Urothelium cell line (cell line): ENCODE data around the gene SIRT5.

Source experiments
- DNase-seq: peaks from one replicate; pipeline ENCODE4 v3.0.0; 2011; ENCODE audit warnings: low spot score, mixed read lengths
- FAIRE-seq: peaks from 2 replicates; lab custom pipeline; 2011; peaks lifted over from hg19 to GRCh38; lab: Jason Lieb, UNC

Gene SIRT5

DNA sequence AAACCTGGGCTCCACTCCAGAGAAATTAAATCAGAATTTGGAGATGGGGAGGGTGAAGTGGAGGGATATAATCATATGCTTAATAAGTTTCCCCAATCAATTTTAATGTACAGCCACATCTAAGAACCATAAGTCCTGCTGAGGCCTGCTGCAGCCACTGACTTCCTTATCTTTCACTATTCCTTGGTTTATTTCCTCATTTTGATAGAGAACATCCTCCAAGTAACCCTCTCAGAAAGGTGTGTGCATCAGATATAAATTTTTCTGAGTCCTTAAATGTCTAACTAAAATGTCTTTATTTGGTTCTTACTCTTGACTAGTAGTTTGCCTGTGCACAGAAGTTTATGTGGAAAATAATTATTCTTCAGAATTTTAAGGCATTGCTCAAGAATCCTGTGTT lies 23.7 kb upstream of the SIRT5 start:
- DNase-seq = no peak
- FAIRE-seq = no peak

DNA sequence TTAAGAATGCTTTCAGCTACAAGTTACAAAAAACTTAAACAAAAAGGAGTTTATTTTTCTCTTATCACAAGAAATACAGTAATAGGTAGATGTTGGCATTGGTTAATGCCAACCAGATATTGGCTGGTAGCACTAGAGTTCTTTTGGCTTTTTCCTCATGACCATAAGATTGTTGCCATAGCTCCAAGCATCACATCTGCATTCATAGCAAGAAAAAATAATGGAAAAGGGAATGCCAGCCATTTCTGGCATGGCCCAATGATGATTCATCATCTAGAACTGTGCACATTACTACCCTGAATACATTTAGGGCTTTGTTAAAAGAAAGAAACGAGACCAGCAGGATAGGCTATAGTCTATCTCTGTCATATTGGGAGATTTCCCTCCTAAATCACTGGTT lies 20.8 kb upstream of the SIRT5 start:
- no peak for FAIRE-seq

DNA sequence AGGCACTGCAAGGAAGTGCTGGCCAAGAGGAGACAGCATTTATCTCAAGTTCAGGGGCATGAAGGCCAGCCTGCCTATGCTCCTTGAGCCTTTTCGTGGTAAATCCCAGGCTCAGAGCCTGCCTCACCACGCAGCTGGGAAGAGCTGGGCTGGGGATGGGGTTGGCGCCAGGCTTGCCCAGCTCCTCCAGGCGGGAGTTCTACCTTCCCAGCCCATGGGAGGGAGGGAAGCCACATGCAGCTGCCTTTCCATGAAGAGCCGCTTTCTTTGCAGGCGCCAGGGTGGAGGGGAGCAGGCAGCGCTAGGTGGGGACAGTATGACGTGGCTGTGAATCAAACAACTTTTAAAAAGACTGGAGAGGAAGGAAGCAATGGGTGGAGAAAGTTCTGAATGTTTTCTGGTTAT lies 19.5 kb upstream of the SIRT5 start:
- DNase-seq (peak; percentile 11), FAIRE-seq (no peak)

More for the DNA sequence above, 20.8 kb upstream of the SIRT5 start:
- no peak for DNase-seq

DNA sequence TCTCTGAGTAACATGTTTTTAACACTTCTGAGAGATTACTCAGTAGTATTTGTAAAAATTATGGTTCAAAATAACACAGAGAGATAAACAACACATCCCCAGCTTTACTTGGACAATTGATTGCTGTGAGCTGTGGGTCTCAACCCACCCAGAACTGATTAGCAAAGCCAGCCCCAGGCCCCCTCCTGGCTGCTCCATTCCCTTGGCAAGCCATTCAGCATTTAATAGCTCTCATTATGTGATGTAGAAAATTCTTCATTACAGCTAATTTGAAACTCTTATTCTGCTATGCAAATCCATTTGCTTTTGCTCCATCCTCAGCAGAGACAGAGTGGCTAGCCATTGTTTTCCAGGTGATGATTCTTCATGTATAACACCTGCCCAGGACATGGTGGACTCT lies 16.6 kb upstream of the SIRT5 start:
- FAIRE-seq (no peak), DNase-seq (no peak)

DNA sequence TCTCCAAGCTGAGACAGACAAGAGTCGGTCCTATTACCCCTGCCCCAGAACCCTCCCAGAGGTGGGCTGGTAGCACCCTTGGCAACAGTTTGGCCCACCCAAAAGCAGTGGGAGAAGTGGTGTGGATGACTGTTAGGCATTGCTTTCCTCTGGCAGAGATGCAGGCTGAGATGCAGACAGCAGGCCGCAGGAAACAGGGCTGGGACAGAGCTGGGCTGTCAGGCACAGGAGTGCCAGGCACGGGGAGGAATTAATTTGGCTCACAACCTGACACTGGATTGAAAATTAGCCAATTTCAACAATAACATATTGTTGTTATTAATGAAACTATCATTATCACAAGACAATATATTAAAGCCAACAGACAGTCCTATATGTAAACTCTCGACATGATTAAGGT lies 15.7 kb upstream of the SIRT5 start:
- DNase-seq (no peak), FAIRE-seq (no peak)

DNA sequence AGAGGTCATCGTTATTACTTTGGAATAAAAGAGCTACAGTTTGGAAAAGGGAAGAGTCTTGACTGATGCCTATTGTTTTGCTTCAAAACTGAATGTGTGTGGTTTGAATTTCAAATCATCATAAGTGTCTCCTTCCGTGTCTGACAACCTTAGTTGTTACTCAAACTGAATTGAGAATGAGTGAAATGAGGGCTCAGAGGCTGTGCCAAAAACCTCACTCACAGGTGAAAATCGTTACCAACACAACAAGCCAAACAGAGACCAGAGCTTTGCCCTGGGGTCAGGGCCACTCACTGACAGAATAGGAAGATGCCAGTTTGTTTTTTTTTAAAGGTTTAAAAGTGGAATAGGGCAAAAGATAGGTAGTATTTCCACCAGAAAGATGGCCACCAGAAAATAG lies 15.2 kb upstream of the SIRT5 start:
- FAIRE-seq (no peak), DNase-seq (no peak)

DNA sequence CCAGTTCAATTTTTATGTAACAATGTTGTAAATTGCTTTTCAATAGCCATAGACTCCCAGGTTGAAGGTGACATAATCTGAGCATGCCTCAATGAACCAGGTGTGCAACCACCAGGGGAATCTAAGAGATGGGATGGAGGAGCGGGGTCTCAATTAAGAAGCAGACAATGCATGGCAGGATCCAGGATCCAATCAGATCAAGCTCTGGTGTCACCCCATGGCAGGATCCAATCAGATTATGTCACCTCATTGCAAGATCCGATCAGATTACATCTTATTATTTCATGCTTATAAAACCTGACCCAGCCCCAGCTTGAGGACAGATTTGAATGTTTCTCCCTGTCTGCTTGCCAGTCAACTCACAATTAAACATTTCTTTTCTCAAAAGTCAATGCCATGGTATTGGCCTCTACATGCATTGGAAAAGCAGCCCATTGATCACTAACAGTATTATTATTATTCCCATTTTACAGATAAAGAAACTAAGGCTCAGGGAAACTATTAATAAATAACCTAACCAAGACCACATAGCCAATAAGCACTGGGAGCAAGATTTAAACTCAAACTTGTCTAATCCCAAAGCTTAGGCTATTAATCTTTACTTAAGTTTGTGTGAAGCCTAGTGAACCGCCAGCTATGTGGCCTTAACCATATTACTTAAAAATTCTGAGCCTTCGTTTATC lies 14.3 kb upstream of the SIRT5 start:
- no peak for DNase-seq
- FAIRE-seq = no peak

DNA sequence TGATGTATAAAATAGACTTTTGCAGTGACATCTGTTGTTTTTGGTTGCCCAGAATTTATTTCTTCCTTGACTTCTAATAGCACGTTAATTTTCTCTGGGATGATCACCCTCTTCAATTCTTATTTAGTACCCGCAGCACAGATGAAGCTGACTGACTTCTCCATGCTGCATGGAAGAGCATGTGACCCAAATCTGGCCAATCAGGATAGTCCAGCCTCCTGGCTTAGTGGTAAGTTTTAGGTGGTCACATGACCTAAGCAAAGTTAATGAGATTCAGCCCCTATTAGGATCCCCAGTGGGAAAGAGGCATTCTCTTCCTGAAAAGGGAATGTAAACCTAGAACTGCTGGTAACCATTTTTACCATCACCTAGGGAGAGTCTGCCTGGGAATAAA lies 13.8 kb upstream of the SIRT5 start:
- DNase-seq = no peak

DNA sequence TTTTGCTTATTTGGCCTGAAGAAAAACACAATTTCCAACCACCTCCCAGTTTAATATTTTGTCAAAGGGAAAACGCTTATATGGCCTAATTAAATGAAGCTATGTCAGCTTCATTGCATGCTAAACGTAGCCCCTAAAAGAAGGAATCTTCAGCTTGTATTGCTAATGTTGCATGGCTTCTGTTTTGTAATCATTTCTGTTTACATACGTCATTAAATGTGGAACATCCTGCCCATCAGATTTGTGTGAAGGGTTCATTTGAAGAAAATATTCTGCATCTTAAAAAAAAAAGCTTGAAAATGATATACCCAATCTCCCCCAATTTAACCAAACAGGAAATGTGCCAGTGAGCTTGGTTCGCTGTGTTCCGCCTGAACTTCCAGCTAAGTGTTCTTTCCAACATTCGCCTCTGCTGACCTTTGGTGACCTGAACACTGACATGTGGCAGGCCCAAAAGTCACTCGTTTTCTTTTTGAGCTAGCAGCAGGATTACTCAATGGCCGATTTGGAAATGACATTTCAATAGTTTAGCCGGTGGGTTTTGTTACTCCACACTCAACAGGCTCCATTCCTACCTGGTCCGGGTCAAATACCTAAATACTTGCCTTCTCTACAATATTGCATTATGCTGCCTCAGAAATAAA lies 12.7 kb upstream of the SIRT5 start:
- FAIRE-seq = no peak
- no peak for DNase-seq

More for the DNA sequence above, 13.8 kb upstream of the SIRT5 start:
- FAIRE-seq = no peak

DNA sequence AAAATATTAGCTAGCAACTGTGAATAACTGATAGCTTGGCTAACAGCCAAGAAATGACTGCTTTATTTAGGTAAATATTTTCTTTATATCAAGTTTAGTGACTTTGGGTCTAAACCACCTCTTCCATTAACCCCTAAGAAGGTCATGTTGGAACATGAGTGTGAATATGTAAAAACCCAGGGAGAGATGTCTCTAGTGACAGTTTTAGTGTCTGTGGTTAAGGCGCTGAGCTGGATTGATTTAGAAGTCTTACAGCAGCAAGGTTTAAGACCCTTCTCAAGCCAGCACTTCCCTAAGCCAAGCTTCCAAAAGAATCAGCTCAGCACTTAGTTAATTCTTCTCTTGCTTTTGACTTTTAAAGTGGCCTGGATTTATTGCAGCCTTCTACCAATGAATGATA lies 11.4 kb upstream of the SIRT5 start:
- DNase-seq (no peak), FAIRE-seq (no peak)

DNA sequence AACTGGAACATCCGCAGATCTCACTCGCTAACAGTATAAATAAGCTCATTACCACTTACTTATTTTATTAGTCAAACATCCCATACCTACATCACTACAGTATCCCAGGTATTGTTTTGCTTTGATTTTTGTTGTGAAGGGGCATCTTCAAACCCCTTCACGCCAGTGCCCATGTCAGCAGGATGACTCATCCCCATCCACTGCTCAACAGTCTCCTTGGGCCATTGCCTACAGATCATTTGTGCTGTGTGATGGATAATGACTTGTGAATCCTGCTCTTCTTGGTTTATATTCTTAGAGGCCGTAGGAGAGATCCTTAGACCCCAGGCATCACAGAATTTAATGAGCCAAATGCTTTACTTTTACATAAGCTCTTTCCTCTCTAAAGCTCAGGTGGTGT lies 8.5 kb upstream of the SIRT5 start:
- DNase-seq = no peak
- FAIRE-seq = no peak

DNA sequence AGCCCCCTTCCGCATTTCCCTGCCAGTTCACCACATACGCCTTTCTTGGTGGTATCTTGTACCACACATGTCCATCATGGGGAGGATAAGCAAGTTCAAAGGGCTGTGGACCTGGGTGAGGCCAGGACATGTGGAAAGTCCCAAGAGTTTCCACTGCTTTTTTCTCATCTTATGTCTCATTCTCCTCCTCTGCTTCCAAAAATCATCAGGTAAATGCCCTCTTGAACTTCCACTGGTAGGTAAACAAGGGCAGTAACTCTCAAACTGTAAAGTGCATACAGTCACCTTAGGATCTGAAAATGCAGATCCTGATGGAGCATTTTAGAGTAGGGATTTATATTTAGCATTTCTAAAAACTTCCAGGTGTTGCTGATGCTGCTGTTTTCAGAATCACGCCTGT lies 7.9 kb upstream of the SIRT5 start:
- FAIRE-seq (no peak), DNase-seq (no peak)

DNA sequence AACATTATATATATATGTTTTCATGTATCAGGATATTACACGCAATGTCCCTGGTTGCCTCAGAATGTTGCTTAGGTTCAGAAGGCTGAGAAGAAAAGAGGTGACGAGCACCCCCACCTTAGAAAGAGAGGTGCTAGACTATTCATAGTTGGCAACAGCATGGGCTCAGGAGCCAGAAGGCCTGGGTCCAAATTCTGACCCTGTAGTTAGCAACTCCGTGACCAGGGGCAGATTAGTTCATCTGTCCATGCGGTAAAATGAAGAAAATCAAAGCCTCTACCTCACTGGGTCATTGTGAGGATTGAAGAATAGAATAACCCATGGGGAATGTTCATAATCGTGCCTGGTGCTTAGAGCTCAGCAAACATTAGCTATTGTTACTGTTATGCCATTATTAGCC lies 5.4 kb upstream of the SIRT5 start:
- FAIRE-seq (no peak), DNase-seq (no peak)

DNA sequence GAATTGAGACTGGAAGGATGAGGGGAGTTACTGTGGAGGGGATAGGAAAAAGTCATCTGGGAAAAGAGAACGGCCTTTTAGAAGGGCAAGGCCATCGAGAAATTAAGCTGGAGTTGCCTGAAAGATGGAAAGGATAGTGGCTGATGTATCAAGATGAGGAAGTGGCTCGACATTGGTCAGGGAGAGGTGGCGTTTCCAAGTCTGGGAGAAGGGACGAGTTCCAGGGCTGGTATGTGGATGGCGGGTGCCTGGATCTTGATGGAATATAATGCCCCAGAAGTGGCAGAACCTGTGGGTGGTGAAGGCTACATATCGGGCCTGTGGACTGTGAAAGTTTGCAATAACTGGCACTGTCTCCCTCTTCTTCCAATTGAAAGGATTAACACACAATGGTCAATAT lies 2.2 kb upstream of the SIRT5 start:
- FAIRE-seq (no peak), DNase-seq (no peak)

DNA sequence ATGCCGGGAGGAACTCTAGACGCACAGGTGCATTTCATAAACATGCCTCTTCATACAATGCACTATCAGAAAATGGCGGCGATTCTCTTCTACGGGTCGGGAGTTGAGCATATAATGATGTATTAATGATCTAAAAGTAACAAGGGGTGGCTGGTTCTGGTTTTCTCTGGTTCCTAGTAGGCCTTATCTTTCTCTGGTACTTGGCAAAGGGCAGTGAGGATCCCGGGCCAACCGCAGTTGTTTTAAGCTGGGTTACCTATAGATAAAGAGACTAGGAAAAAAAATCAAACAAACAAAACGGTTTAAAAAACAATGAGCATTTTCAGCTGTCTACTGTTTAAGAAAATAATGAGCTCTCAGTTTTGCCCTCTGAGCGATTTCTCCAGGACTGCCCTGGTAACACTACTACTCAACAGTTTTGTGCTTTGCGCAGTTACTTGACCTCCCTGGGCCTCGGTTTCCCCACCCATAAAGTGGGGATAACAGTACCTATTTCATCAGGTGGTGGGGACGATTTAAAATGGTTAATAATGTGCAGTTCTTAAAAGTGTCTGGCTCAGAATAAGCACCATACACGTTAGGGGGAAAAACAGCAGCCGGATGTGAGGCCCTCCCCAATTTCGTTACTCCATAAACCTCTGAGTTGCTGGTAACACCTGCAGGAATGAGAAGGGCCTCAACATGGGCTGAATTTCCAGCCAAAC lies 1.3 kb upstream of the SIRT5 start:
- DNase-seq = no peak
- no peak for FAIRE-seq

DNA sequence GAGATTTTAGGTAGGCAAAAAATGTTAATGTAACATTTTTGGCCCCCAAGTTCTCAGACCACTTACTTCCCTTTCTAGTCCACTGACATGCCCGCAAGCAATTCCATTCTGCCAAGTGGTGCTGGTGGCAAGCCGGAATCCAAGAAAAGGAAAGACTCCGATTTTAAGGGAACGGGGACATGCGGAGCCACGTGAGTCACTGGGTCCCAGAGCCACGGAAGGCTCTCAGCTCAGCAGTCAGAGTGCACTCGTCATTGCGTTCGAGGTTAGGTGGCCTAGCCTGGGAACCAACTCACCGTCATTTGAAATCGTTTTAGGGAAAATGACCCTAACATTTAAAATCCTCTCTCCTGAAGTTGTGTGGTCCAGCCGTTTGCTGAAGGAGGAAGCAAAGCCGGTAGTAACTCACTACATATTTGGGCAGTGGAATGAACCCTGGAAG lies 711 bp upstream of the SIRT5 start:
- DNase-seq (peak; percentile 38), FAIRE-seq (no peak)

DNA sequence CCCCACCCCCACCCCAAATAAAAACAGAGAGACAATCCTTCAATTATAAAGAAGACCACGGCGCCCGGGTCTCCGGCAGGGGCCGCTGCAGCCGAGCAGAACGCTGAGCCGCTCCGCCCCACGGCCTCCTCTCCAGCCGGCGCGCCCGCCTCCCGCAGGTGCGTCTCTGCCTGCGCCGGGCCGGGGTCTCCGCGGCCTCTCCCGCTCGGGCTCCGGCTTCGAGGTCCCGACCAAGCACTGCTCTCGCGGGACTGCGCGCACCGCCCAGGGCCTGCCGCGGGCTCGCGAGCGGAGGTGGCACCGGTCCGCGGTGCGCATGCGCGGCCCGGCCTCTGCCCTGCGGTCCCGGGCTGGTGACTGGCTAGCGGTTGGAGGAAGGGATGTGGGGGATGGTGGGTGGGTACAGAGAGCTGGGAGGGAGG lies 241 bp upstream of the SIRT5 start:
- DNase-seq (peak; percentile 97), FAIRE-seq (peak; percentile 91)

DNA sequence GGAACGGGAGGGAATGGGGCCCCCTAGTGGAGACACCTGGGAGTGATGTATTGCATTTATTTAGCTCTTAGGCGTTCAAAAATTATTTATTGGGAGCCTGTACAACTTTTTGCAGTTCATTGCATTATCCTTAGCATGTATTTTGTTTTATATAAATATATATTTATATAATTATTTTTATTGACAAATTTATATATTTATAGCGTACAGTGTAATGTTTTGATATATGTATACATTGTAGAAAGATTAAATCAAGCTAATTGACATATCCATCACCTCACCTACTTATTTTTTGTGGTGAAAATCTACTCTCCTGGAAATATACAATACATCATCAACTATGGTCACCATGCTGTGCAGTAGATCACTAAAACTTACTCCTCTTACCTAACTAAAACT lies 975 bp downstream of the SIRT5 start:
- FAIRE-seq = no peak
- no peak for DNase-seq

DNA sequence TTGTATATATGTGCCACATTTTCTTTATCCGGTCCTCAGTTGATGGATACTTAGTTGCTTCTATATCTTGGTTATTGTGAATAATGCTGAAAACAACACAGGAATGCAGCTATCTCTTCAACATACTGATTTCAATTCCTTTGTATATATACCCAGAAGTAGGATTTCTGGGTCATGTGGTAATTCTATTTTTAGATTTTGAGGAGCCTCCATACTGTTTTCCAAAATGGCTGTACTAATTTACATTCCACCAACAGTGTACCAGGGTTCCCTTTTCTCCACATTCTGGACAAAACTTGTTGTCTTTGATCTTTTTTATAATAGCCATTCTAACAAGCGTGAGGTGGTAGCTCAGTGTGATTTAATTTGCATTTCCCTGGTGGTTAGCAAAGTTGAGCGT lies 1.6 kb downstream of the SIRT5 start:
- DNase-seq = no peak
- no peak for FAIRE-seq

DNA sequence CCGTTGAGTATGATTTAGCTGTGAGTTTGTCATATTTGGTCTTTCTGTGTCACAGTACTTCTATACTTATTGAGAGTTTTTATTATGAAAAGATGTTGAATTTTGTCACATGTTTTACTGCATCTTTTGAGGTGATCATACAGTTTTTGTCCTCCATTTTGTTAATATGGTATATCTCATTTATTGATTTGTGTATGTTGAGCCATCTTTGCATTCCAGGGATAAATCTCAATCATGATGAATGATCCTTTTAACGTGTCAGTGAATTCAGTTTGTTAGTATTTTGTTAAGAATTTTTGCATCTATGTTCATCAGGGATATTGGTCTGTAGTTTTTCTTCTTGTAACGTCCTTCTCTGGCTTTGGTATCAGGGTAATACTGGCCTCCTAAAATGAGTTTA lies 3.5 kb downstream of the SIRT5 start:
- no peak for DNase-seq
- no peak for FAIRE-seq

DNA sequence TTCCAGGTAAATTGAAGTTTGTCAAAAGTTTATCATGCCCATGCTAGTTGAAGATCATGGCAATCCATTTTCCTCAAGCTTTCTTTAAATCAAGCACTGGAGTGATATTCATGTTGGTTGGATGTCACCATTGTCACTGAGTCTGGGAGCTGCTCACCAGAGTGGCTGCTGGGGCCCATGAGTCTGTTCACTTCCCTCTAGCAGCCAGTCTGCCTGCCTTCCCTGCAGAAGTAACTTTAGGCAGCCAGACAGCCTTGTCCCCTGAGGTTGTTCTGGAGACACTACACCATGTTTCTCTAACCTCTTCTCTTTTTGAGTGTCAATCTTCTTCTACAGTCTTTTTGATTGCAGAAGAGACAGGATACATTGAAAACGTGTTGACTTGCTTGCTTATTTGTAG lies 5.5 kb downstream of the SIRT5 start:
- no peak for FAIRE-seq
- DNase-seq = no peak

DNA sequence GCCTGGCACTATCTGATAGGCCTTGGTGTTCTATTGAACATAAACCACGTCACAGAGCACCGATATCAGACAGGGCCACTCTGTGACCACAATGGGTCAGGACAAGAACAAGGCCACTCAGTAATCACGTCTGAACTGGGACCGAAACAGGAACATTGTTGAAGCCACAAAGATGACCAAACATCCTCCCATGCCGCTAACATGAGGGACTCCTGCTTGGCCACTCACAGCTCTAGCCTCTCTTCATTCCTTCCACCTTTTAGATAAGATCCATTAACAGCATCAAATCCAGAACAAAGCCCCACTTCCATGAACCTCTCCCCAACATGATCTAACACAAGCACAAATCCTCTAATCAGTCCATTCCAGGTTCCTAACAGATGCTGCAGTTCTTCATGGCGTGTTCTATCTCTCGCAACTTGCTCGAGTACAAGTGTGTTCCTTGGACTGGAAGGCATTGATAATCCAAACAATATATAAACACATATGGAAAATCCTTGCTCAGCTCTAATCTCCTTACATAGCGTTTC lies 7.4 kb downstream of the SIRT5 start:
- FAIRE-seq (no peak), DNase-seq (no peak)
